ENCODE measurements around the gene CLEC10A.
A peak's percentile ranks its signal among the peaks of the same experiment; 100 is the strongest.

The CLEC10A gene

GRCh38 chr17:7046127-7046724 lies 33.8 kb downstream of the CLEC10A start:
- in situ Hi-C loops (cut with MboI; ENCODE audit: low sequenced_read_pairs, unreplicated experiment) = loop anchor here (25.0 kb wide), 1 partner anchor 241 kb away; the partner anchor contains the start of genes SLC2A4 and YBX2
- TF ChIP-seq, protein P1, sequence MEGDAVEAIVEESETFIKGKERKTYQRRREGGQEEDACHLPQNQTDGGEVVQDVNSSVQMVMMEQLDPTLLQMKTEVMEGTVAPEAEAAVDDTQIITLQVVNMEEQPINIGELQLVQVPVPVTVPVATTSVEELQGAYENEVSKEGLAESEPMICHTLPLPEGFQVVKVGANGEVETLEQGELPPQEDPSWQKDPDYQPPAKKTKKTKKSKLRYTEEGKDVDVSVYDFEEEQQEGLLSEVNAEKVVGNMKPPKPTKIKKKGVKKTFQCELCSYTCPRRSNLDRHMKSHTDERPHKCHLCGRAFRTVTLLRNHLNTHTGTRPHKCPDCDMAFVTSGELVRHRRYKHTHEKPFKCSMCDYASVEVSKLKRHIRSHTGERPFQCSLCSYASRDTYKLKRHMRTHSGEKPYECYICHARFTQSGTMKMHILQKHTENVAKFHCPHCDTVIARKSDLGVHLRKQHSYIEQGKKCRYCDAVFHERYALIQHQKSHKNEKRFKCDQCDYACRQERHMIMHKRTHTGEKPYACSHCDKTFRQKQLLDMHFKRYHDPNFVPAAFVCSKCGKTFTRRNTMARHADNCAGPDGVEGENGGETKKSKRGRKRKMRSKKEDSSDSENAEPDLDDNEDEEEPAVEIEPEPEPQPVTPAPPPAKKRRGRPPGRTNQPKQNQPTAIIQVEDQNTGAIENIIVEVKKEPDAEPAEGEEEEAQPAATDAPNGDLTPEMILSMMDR (IDR thresholded peaks at IDR 0.05; ENCODE audit: borderline replicate concordance, control extremely low read depth, extremely low read depth, insufficient read depth, missing control alignments) = no peak
- no peak for DNase-seq (ENCODE audit: low spot score)

DNA sequence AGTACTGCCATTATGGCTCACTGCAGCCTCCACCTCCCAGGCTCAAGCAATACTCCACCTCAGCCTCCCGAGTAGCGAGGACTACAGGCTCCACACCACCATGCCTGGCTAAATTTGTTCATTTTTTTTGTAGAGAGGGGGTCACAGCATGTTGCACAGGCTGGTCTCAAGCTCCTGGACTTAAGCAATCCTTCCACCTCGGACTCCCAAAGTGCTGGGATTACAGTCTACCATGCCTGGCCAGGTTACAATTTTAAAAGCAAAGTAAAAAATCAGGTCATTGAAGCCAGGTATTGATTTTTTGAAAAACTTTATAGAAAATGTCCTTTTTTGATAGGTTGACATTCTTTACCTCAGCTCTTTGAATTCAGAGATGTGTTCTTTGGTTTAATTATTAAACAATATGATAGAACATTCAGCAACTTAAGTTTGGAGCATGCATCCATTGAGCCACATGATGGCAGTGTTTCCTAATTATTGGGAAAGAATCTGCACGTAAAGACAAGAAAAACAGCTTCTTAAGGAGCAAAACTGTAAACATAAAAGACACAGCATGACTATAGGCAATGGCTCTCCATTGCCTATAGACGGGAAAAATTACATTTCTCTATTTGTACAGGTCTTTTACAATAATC lies 34.4 kb downstream of the CLEC10A start:
- DNase-seq (ENCODE audit: low spot score) = no peak
- in situ Hi-C loops (cut with MboI; ENCODE audit: low sequenced_read_pairs, unreplicated experiment) = loop anchor here (25.0 kb wide), 1 partner anchor 242 kb away; the partner anchor contains the start of genes SLC2A4 and YBX2
- TF ChIP-seq, protein P1 (IDR thresholded peaks at IDR 0.05; ENCODE audit: borderline replicate concordance, control extremely low read depth, extremely low read depth, insufficient read depth, missing control alignments) = peak; percentile 63

GRCh38 chr17:7043497-7044198 lies 36.4 kb downstream of the CLEC10A start, which contains the start of gene SLC16A11:
Gene SLC16A11, minus strand, starts transcription at chr17:7044092. Its CDS starts 579 bp downstream, at chr17:7043513.
- peak; percentile 69 for DNase-seq (ENCODE audit: low spot score)
- TF ChIP-seq, protein P1 (IDR thresholded peaks at IDR 0.05; ENCODE audit: borderline replicate concordance, control extremely low read depth, extremely low read depth, insufficient read depth, missing control alignments) = no peak
- in situ Hi-C loops (cut with MboI; ENCODE audit: low sequenced_read_pairs, unreplicated experiment) = loop anchor here (25.0 kb wide), 1 partner anchor 244 kb away; the partner anchor contains the start of genes SLC2A4 and YBX2

- TF ChIP-seq, protein P1 (IDR thresholded peaks at IDR 0.05; ENCODE audit: borderline replicate concordance, control extremely low read depth, extremely low read depth, insufficient read depth, missing control alignments) = no peak
- DNase-seq (ENCODE audit: low spot score) = no peak
- in situ Hi-C loops (cut with MboI; ENCODE audit: low sequenced_read_pairs, unreplicated experiment) = loop anchor here (25.0 kb wide), 1 partner anchor 244 kb away; the partner anchor contains the start of genes SLC2A4 and YBX2
Observed at GRCh38 chr17:7043182-7043496, 36.9 kb downstream of the CLEC10A start.

GRCh38 chr17:7042501-7043181 lies 37.4 kb downstream of the CLEC10A start:
- in situ Hi-C loops (cut with MboI; ENCODE audit: low sequenced_read_pairs, unreplicated experiment) = loop anchor here (25.0 kb wide), 1 partner anchor 245 kb away; the partner anchor contains the start of genes SLC2A4 and YBX2

More at GRCh38 chr17:7042501-7043181, 37.4 kb downstream of the CLEC10A start:
- TF ChIP-seq, protein P1 (IDR thresholded peaks at IDR 0.05; ENCODE audit: borderline replicate concordance, control extremely low read depth, extremely low read depth, insufficient read depth, missing control alignments) = no peak
- DNase-seq (ENCODE audit: low spot score) = peak; percentile 78
